Nucleus accumbens (tissue), 56 donors: Measurements from ENCODE around the gene ACAD10.
"Not testable (repeated sequence)": the region's sequence is repeated elsewhere in the genome, so short reads cannot be mapped to it uniquely, and the experiment has no call there.

ENCODE experiments used
- DNase-seq, 56 donors: peaks; one replicate each; lab custom pipeline; 2025; lab: John Stamatoyannopoulos, UW

Gene ACAD10

DNA sequence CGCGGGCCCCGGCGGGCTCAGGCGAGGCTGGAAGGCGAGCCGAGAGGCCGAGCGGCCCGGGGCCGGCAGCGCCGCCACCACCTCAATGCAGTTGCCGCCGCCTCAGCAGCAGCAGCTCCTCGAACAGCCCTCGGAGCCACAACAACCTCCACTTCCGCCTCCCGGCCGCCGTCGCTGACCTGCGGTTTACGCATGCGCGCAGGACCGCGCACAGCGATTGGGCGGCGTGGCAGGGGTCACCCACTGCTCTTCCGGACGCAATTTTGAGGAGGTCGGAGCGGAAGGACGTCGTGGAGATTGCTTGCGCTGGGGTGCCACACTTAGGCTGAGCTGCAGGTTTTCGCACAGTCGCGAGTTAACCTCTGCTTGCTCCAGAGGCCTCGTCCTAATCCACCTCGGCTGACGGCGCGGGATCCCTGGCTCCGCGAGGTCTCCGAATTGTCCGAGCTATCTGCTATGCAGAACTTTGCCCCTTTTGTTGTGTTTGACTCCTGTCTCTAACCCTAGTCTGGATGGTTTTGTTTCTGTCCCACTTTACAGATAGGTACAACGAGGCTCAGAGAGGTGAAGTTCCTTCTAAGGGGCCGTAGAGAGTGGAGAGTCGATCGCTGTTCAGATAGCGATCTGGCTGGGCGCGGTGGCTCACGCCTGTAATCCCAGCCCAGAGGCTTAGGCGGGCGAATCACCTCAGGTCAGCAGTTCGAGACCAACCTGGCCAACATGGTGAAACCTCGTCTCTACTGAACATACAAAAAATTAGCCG, at the start of gene ACAD10, which contains the start of gene BRAP:
Gene ACAD10, plus strand, starts transcription at position 243 of the 763 bp plus-strand sequence. CDS start 6,657 bp downstream, outside the sequence.
Gene BRAP, minus strand, starts transcription at position 146 of the 763 bp plus-strand sequence. CDS start 164 bp downstream, outside the sequence.
- DNase-seq, result peak; percentile 31 to 95 (median 85)

DNA sequence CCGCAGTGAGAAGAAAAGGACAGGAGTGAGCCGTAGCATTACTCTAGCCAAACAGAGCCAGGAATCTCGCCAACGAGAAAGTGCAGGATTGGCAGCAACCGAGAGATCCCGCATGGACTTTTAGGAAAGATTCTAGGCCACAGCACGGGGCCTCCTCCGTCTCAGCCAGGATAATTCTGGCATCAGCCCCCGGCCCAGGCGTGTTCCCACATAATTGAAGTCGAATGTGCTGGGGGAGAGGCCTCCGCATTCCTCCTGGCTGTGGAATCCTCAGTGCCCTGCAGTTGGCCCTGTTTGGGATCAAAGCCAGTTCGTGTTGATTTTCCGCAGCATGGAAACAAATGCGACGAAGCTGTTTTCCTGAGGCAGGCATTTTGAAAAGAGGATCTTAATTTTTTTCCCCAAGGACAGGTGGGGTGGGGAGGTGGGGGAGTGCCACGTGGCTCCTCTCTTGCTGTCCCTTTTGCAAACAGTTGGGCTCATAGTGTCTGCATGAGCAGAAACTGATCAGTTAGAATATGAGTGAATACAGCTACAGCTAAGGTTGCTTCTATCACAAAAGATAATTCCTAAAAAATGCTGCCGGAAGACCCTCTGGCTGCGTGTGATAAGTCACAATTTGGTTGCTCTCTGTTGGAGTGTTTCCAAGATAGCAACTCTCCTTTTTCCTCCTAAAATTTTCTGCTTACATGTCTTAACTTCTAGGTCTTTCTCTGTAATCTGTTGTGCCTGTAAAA, 49.5 kb upstream of the ACAD10 start:
- DNase-seq, result peak in 51 of 56 donors; percentile 5 to 80 (median 32)

DNA sequence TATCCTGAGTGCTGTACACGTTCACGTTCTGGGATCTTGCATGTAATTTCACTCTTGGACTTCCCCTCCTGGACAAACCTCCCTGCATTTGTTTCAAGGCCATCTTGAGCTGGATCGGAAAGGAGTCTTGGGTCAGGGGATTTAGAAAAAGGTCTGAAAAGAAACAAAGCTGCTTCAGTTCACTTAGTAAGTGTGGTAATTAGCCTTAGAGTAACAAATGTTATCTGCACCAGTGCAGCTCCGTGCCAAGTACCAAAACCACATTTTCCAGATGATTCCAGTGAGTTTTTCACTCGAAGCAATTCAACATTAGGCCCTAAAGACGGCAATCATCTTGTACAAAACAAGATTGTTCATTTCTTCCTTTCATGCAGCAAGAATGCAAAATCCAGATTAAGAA, 47.3 kb upstream of the ACAD10 start:
- DNase-seq, result no peak

DNA sequence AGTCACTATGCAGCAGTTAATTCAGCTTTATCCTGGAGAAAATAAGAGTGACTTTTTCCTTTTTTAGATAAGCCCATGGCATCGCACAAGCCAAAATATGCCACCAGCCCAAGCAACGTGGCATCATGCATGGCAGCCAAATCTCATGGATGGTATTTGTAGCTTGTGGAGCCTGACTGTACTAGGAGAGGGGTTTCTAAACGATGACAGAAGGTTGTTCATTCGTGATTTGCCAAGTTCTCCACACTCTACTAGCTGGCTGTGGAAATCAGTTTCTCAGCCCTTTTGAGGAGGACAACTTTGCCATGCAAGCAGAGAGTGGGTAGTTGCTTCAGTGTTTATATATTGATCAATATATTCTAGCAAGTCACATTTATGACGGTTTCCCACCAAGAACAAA, 45.3 kb upstream of the ACAD10 start:
- no peak for DNase-seq

DNA sequence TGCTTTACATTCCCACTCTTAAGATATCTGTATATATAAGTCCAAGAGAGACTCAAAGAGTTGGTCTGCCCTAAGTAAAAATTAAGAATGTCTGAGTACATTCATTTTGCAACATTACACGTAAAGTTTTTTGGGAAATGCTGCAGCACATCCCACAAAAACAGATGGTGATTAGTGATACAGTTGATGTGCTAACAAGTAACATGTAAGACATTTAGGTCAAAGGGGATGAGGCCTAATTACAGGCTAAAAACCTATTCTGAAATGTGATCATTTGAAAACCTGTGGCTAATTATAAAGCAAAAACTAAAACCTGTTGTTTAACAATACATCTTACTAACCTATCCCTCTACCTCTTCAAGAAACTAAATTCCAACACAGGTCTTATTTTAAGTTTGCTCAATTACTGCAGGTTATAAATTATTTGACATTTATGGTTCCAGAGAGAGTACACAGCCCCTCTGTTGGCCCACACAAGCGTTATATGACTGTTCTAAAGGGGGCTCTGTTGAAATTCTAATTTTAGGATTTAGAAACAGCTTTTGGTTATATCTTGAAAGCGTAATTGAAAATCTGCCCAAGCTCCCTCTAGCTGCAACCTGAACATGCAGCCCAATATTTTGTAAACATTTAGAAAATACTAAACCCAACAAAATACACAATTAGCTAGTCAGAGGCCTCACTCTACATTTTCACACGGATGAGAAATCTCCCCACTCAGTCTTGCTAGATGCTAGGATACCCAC, 43.0 kb upstream of the ACAD10 start:
- DNase-seq, result no peak

DNA sequence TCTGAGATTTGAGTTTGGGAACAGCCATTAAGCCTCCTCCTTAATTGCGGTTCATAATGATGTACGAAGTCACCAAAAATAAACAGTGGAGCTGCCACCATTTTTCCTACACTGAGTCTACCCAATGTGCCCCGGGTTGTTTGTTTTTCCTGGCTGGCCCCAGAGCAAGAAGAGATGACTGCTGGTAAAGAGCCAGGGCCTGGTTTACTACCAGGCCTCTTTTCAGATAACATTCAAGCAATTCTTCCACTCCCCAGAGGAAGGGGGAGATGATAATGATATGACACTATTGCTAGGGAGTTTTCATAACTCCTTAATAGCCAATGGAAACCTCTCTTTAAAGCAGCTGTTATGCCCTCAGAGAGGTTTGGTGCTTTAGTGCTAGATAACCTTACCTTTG, 42.4 kb upstream of the ACAD10 start:
- peak in 3 of 56 donors; percentile 1 to 15 (median 5) for DNase-seq

DNA sequence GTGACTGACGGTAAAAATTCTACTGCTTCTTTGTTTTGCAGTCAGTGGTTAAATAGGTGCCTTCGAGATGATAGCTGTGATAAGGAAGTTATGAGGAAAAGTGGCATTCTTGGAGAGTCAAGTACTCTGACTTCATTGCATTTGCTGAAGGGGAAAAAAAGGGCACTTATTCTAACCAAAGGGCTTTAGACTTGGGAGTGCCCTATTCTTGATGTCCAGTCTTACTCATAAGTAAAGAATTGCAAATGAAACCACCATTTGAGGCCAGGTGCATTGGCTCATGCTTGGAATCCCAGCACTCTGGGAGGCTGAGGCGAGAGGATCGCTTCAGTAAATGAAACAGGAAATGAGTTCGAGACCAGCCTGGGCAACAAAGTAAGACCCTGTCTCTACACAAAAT, 40.4 kb upstream of the ACAD10 start:
- DNase-seq, result no peak

DNA sequence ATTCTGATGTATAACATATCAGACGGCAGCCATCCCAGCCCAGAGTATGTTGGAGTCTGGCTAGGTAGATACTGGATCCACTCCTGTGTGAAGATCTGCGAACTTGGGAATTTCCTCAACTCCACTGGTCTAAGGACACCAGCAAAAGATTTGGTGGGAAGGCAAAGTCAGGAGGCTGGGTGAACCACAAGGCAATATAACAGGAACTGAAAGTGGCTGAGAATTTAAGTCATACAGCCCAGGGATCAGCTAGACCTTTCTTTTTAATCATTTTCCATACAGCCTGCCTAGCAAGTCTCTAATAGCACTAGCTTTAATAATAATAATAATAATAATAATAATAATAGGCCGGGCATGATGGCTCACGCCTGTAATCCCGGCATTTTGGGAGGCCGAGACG, 34.9 kb upstream of the ACAD10 start:
- no peak for DNase-seq

DNA sequence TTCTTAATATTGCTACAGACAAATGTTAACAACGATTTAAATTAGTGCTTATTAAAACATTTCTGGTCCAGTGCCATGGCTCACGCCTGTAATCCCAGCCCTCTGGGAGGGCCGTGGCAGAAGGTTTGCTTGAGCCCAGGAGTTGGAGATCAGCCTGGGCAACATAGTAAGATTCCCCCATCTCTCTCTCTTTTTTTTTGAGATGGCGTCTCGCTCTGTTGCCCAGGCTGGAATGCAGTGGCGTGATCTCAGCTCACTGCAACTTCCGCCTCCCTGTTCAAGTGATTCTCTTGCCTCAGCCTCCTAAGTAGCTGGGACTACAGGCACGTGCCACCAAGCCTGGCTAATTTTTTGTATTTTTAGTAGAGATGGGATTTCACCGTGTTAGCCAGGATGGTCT, 33.3 kb upstream of the ACAD10 start:
- not testable (repeated sequence) for DNase-seq

DNA sequence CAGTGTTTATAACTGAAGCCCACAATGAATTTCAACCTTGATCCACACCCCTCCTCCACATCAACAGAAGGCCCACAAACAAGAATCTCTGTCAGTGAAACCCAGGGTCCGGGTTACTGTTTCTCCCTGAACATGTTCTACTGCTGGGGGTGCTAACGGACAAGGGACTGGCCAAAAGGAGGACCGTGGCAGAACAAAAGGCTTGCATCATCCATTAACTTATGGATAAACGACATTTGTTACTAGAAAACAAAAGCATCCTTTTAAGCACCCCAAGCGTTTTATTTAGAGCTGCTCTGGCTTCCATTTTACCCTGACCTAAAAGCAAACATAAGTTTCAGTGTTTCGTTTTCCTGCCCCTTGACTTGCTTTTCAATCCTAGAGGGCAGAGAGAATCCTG, 32.3 kb upstream of the ACAD10 start:
- DNase-seq, result peak in 12 of 56 donors; percentile 5 to 37 (median 16)

DNA sequence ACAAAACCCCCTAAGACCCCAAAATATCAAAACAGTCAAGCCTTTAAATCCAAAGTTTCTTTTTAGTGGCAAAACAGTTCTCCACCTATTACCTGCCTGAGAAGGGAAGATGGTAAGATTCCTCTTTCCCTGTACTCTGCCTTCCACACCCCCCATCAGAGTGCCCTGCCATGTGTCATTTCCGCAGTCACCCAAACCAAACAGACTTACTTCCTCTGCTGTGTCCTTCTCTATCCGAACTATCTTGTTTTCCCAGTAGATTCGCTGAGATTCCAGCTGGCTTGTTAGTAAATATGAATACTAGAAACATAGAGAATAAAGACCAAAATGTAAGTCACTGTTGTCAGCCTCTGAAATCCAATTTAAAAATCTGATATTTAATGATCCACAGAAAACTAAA, 30.5 kb upstream of the ACAD10 start:
- DNase-seq, result no peak

DNA sequence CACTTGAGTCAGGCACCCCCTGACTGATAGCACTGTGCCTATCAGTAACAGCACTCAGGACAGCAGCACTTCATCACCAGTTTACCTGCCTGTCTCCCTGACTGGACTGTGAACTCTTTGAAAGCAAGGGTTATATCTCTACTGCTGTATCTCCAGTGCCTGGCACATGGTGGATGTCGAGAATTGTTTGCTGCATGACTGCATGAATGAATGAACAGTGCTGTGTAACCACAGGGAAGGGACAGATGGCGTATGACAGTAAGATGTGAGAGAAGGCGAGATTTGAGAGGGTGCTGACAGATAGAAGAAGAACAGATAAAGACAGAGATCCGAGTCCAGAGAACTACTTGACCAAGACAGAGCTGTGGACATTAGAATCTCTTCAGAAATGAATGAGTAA, 29.8 kb upstream of the ACAD10 start:
- DNase-seq, result no peak

DNA sequence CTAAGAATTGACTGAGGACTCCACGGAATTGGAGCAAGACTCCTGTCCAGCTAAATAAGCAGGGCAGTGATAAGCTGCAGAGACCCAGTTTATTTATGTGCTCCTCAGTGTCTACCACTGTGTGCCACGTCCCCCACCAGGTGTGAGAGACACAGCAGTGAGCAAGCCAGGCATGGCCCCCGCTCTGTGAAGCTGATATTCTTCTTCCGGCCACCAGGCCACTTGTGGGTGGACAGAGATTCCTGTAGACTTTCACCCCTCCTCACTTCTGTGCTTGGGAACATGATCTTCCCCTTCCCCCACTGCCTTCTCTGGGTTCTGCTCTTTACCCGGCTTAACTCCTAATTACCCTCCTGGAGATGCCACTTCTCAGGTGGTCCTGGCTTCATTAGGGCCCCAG, 21.4 kb upstream of the ACAD10 start:
- no peak for DNase-seq

DNA sequence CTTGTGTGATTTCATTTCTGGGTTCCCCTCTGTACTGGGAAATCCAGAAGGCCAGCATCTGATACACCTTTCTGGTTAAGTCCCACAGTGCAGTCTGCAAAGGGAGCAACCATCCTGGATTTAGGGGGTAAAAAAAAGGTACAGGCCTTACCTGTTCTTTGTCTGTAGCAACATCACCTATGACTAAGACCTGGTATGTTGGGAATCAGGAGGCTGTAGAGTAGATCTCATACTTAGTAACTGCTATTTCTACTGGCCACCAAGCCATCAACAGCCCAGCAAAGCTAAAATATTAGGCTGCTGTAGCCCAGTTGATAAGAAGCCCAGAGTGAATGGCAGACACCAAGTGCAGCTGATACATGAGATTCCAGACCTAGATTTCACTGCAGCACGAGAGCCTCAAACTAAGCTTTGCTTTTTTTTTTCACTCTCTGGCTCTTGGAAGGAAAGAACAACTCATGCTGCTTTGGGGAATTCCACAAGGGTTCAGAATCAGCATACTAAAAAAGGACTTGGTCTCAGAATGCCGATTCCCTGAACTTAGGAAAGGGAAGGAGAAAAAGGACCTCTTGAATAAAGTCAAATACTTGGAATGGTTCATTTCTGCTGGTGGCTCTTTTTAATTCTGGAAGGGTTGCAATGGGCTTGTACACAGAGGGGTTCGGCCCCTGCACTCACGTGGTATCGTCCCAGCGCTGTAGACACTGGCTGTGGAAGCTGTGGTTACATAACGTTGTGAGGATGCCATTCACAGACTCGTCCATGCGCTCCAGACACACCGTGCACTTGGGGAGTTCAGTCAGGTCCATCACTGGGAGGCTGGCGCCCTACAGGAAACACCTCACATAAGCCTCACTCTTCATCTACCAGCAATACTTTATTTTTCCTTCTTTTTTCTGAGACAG, 20.6 kb upstream of the ACAD10 start:
- peak in 39 of 56 donors; percentile 2 to 78 (median 27) for DNase-seq

DNA sequence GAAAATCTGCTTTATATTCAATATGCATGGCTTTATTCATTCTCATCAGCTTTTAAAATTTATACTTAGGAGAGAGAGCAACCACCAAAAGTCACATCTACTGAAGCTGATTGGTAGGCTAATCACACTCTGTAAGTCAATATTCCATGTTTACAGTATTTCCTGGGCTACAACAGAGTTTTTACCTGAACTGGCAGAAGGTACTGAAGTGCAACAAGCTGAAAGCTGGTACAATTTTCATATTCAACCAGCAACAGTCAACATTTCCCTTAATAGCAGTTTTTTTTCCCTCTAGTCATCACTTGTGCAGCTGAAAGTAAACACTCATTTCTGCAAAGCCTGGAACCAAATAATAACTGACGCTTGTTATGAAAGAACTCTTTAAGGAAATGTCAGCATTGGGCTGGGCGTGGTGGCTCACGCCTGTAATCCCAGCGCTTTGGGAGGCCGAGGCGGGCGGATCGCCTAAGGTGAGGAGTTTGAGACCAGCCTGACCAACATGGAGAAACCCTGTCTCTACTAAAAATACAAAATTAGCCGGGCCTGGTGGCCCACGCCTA, 13.0 kb upstream of the ACAD10 start:
- DNase-seq, result no peak

DNA sequence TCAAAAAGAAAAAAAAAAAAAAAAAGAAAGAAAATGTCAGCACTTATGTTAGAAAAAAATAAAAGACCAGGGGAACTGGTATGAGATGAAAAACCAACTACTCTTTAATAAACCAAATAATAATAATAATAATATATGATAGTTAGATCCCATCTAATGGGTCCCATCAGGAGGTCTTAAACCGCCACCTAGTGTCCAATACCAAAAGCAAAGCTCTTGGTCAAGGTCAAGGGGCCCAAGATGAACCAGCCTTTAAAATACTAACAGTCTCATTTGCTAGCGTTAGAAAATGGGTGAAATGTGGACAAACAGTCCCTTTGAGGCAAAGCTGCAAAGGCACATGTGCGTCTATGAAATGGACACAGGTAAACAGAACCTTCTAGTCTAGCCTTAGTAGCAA, 12.3 kb upstream of the ACAD10 start:
- peak in 2 of 56 donors; percentile 0 to 7 for DNase-seq

DNA sequence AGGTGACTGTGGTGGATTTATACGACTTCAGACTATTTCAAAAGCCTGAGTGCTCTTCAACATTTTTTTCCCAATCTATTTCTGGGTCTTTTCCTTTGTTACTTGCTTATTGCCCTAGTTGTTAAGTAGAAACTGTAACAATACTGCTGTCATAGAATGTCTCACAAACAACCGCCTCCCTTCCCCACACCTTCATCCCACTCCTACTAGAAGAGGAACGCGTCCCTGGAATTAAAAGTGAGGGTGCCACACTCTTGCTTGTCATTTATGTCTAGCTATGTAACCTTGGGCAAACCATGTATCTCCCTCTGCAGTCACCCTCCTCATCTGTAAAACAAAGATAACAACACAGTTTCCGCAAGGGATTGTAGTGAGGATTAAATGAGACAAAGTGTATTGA, 8.7 kb upstream of the ACAD10 start:
- peak in 19 of 56 donors; percentile 1 to 54 (median 15) for DNase-seq

DNA sequence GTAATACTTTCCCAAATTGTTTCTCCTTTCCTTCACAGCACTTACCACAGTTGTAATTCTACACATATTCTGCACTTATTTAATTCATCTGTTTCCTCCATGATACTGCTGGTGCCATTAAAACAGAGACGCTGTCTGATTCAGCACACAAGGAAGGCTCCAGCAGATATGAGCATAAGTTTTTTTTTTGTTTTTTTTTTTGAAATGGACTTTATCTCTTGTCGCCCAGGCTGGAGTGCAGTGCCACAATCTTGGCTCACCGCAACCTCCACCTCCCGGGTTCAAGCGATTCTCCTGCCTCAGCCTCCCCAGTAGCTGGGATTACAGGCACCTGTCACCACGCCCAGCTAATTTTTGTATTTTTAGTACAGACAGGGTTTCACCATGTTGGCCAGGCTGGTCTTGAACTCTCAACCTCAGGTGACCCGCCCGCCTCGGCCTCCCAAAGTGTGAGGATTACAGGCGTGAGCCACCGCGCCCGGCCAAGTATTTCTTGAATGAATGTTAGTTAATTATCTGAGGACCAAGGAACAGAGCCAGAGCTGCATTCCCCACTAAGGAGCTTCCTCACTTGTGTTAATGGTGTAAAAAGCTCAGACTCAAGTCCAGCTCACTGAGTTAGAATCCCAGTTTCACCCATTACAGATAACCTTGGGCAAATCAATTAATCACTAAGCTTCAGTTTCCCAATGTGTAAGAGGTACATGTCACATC, 1.2 kb upstream of the ACAD10 start:
- not testable (repeated sequence) for DNase-seq

DNA sequence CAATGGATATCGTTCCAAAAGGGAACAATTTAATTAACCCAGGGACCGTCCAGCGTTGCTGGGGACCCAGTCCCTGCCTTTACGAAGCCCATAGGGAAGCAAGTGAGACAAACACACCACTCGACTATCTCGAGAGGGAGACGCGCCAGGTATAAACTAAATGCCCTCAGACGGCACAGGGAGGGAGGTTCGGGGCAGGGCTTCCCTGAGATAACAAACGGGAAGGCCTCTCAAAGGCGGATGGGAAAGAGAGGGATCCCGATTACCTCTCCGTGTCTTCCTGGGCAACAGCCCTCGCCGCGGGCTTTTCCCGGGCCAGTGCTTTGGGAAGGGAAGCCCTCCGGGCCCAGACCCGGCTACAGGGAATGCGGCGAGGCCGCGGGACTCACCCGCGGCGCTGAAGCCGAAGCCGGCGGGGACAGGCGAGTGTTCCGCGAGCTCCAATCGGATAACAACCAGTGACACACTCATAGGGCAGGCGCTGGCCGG, 487 bp upstream of the ACAD10 start:
- peak in 4 of 56 donors; percentile 11 to 49 (median 44) for DNase-seq
